HG02884 (cell line): ENCODE measurements around the gene ATP2B3.

Experiments
- ATAC-seq: cut with Tn5 transposase; IDR thresholded peaks from one replicate; pipeline ENCODE4 v1.9.1; 2021; ENCODE audit warnings: mild to moderate bottlenecking, moderate library complexity; ENCODE audit not compliant: unreplicated experiment

The ATP2B3 gene

GRCh38 chrX:153530411-153531129 lies 13.1 kb downstream of the ATP2B3 start:
- no peak for ATAC-seq

- ATAC-seq = no peak
These were observed 15.6 kb downstream of the ATP2B3 start for GRCh38 chrX:153533091-153533490.

GRCh38 chrX:153537080-153537479 lies 19.6 kb downstream of the ATP2B3 start:
- ATAC-seq = no peak

GRCh38 chrX:153537526-153538295 lies 20.3 kb downstream of the ATP2B3 start:
- ATAC-seq = no peak

- no peak for ATAC-seq
These were observed 21.0 kb downstream of the ATP2B3 start for GRCh38 chrX:153538424-153538823.

- no peak for ATAC-seq
These were observed 21.9 kb downstream of the ATP2B3 start for GRCh38 chrX:153539171-153539978.

- no peak for ATAC-seq
These were observed 22.5 kb downstream of the ATP2B3 start for GRCh38 chrX:153539979-153540358.

- no peak for ATAC-seq
These were observed 27.3 kb downstream of the ATP2B3 start for GRCh38 chrX:153544727-153545126.

- ATAC-seq = no peak
These were observed 28.9 kb downstream of the ATP2B3 start for GRCh38 chrX:153546386-153546785.

- ATAC-seq = no peak
These were observed 29.8 kb downstream of the ATP2B3 start for GRCh38 chrX:153547195-153547594.

- no peak for ATAC-seq
These were observed 31.8 kb downstream of the ATP2B3 start for GRCh38 chrX:153549231-153549630.

- ATAC-seq = no peak
These were observed 32.4 kb downstream of the ATP2B3 start for GRCh38 chrX:153549807-153550206.

- ATAC-seq = no peak
These were observed 33.7 kb downstream of the ATP2B3 start for GRCh38 chrX:153551135-153551534.

GRCh38 chrX:153554519-153555167 lies 37.2 kb downstream of the ATP2B3 start:
- no peak for ATAC-seq

- ATAC-seq = no peak
These were observed 39.3 kb downstream of the ATP2B3 start for GRCh38 chrX:153556767-153557166.

- no peak for ATAC-seq
These were observed 40.3 kb downstream of the ATP2B3 start for GRCh38 chrX:153557618-153558355.

- ATAC-seq = no peak
These were observed 42.6 kb downstream of the ATP2B3 start for GRCh38 chrX:153560000-153560399.

GRCh38 chrX:153560466-153560865 lies 43.0 kb downstream of the ATP2B3 start:
- no peak for ATAC-seq

GRCh38 chrX:153561337-153561736 lies 43.9 kb downstream of the ATP2B3 start:
- no peak for ATAC-seq

- no peak for ATAC-seq
These were observed 45.1 kb downstream of the ATP2B3 start for GRCh38 chrX:153562546-153562945.
